Lower lobe of right lung (tissue), 2 donors: ENCODE results near the gene ARSA. TPM values are rescaled to one million over a fixed set of nuclear protein-coding genes. Genes with fewer than 3 reads are reported as not detected.

Experiments used
- ATAC-seq, 2 donors: fragments of 200-7000 bp; cut with Tn5 transposase; one replicate each; pipeline ENCODE4 v1.9.1; 2020 to 2022; ENCODE audit warnings: mild to moderate bottlenecking in 2 of 2, moderate library complexity in 2 of 2
- DNase-seq: peaks from one replicate; pipeline ENCODE4 v3.0.0-alpha.2; 2020
- H3K27ac ChIP-seq: fragments of 200-600 bp; one replicate; pipeline ENCODE4 v1.8.0; 2022
- H3K27me3 ChIP-seq: fragments of 200-600 bp; one replicate; pipeline ENCODE4 v1.8.0; 2022; ENCODE audit warnings: low read depth
- H3K36me3 ChIP-seq: fragments of 200-600 bp; one replicate; pipeline ENCODE4 v1.8.0; 2022; ENCODE audit warnings: mild to moderate bottlenecking
- H3K4me1 ChIP-seq: fragments of 200-600 bp; one replicate; pipeline ENCODE4 v1.8.0; 2022
- H3K4me3 ChIP-seq: fragments of 200-600 bp; one replicate; pipeline ENCODE4 v1.8.0; 2022; ENCODE audit warnings: mild to moderate bottlenecking
- H3K9me3 ChIP-seq: fragments of 200-600 bp; one replicate; pipeline ENCODE4 v1.8.0; 2022
- intact Hi-C: fragments of 100-400 bp; cut with DNase I; formaldehyde crosslinking; loops from one replicate; pipeline ENCODE4 v1.11.0; 2022
- total RNA-seq: library from RNA; stranded (reverse); fragmentation: NEBNext Ultra II Directional; extraction: Animal tissue kit (Norgen Biotek cat#: 25700); gene quantifications from one replicate; pipeline ENCODE4 v1.2.1, GENCODE V29; 2021
- TF ChIP-seq, protein P1 (sequence below): fragments of 200-600 bp; IDR thresholded peaks from one replicate; pipeline ENCODE4 v1.8.0; 2022; ENCODE audit warnings: antibody characterized with exemption, mild to moderate bottlenecking
- donor health status: DM: no; HTN: yes; CAD: no; lungs with severe emphysema.

ARSA gene
- total RNA-seq, 1 donor from 2014 or later: 53.5 TPM

DNA sequence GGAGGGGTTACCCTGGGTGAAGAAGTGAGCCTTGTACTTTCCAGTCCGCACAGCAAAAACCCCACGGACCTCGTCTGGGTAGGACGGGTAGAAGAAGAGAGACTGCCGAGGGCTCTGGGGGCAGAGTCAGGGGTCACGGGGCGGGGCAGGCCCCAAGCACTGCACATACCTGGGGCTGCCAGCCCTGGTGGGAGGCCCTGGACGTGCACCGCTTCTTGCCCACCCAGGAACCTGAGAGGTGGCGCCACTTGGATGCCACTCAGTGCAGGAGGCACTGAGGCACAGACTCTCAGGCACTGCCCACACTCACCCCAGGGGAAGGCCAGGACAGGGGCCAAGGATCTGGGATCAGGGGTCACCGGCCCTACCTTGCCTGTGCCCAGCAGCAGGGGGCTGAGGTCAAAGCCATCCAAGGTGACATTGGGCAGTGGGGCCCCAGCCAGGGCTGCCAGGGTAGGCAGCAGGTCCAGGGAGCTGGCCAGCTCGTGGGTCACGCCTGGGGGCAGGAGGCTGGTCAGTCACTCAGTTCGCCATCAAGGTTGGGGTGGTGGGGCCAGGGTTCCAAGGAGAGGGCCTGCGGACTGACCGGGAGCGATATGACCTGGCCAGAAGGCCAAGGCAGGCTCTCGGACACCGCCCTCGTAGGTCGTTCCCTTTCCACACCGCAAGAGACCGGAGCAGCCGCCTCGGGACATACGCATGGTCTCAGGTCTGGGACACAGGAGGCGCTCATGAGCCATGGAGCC lies 2.2 kb downstream of the ARSA start:
- ATAC-seq (no peak), DNase-seq (no peak)
- Histone ChIP-seq H3K36me3 (peaks cover 14% of the 10 kb centered on the region), H3K9me3 (no peaks in the 10 kb centered on the region), H3K27me3 (no peaks in the 10 kb centered on the region), H3K4me3 (no peak overlapping the region), H3K4me1 (peaks cover 38% of the 10 kb centered on the region), H3K27ac (no peak overlapping the region)
- TF ChIP-seq, protein P1, sequence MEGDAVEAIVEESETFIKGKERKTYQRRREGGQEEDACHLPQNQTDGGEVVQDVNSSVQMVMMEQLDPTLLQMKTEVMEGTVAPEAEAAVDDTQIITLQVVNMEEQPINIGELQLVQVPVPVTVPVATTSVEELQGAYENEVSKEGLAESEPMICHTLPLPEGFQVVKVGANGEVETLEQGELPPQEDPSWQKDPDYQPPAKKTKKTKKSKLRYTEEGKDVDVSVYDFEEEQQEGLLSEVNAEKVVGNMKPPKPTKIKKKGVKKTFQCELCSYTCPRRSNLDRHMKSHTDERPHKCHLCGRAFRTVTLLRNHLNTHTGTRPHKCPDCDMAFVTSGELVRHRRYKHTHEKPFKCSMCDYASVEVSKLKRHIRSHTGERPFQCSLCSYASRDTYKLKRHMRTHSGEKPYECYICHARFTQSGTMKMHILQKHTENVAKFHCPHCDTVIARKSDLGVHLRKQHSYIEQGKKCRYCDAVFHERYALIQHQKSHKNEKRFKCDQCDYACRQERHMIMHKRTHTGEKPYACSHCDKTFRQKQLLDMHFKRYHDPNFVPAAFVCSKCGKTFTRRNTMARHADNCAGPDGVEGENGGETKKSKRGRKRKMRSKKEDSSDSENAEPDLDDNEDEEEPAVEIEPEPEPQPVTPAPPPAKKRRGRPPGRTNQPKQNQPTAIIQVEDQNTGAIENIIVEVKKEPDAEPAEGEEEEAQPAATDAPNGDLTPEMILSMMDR: no peak
- intact Hi-C loops: no loop called here

DNA sequence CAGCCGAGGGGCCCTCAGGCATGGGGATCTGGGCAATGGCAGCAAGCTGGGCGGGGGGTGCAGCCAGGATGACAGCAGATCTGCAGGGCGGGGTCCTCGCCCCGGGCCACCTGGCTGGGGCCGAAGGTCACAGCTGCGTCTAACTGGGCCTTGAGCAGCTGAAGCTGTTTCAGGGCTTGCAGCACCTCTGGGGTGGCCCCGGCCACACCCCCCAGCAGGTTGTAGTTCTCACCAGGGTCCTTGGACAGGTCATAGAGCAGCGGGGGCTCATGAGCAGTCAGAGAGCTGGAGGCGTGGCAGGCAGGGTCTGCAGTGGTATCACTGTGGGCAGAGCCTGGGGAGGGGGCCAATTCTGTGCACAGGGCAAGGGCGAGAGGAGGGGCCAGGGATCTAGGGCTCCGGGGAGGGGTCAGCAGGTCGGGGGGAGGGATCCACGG lies 2.8 kb downstream of the ARSA start:
- H3K4me1 ChIP-seq: peaks cover 43% of the 10 kb centered on the region

DNA sequence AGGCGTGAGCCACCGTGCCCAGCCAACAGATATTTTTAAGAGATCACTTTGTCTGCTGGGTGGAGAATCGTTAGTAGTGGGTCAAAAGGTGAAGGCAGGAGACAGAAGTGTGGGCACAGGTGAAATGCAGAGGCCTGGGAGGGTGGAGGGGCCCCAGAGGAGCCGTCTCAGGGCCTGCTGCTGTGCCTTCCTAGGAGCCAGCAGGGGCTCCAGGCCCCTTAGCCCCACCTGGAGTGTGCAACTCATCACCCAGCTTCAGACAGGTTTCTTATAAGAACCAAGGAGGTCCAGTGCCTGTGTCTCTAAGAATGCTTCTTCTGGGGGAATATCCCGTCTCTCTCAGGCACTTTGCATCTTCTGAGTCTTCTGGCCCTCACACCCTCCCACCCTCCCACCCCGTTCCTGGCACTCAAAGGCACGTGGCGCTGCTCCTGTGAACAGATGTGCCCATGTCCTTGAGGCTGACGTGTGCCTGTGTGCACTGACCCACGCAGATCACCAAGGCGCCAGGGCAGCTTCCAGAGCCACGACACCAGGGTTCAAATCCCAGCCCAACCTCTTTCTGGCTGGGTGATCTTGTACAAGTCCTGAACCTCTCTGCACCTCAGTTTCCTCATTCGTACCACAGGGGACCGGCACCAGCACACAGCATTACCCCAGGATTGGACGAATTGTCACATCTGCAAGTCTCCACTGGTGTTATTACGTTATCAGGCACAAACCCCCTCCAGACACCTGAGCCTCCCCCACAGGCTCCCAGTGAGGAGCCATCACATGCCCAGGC lies 3.4 kb downstream of the ARSA start:
- Histone ChIP-seq H3K27me3 (no peaks in the 10 kb centered on the region), H3K36me3 (peaks cover 14% of the 10 kb centered on the region), H3K9me3 (no peaks in the 10 kb centered on the region), H3K27ac (no peak overlapping the region), H3K4me3 (no peak overlapping the region), H3K4me1 (peaks cover 49% of the 10 kb centered on the region)
- ATAC-seq (no peak), DNase-seq (no peak)
- TF ChIP-seq, protein P1: no peak
- intact Hi-C loops: no loop called here

More for the DNA sequence above, 2.8 kb downstream of the ARSA start:
- H3K27me3 ChIP-seq: no peaks in the 10 kb centered on the region
- no peak for DNase-seq
- no peaks in the 10 kb centered on the region for H3K9me3 ChIP-seq
- no peak overlapping the region for H3K4me3 ChIP-seq
- no peak for ATAC-seq
- H3K36me3 ChIP-seq: peaks cover 14% of the 10 kb centered on the region
- H3K27ac ChIP-seq: no peak overlapping the region
- intact Hi-C loops: no loop called here
- TF ChIP-seq, protein P1: no peak

DNA sequence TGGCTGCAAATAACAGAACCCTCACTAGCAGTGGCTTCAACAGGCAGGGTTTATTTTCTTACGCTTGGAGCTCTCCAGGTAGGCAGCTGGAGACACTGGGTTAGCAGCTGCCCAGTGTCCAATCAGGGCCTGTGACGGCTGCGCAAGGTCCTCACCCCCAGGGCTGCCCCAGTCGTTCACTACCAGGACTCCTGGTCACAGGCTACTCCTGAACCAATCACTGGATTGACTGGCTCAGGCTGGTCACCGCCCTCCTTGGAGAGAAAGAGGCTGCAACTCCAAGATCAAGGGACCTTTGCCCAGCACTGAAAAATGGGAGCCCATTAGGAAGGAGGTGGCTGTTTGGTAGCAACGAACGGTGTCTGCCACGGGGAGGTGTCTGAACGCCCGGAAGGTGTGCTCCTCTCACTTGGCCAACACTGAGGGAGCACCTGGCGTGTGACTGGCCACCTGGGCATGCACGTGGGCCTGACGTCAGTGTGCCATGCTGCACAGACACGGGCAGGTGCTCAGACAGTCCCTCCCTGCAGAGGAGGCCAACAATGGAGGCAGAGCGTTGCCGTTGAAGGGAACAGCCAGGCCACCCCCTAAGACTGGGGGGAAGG lies 5.1 kb downstream of the ARSA start:
- no peak for DNase-seq

More for the DNA sequence above, 5.1 kb downstream of the ARSA start:
- no peaks in the 10 kb centered on the region for H3K27me3 ChIP-seq
- TF ChIP-seq, protein P1: no peak
- H3K4me3 ChIP-seq: no peak overlapping the region
- peak overlapping the region; percentile 55 for H3K27ac ChIP-seq
- peaks cover 46% of the 10 kb centered on the region for H3K4me1 ChIP-seq
- no peaks in the 10 kb centered on the region for H3K9me3 ChIP-seq
- intact Hi-C loops: no loop called here
- peak; percentile 6 to 34 for ATAC-seq
- H3K36me3 ChIP-seq: peaks cover 14% of the 10 kb centered on the region
